Left renal pelvis (tissue), 4 donors: Measurements from ENCODE around the gene CDH13. TPM values are rescaled to one million over a fixed set of nuclear protein-coding genes. Genes with fewer than 3 reads are reported as not detected.

Source experiments
- DNase-seq, 4 donors: peaks; one replicate each; pipeline ENCODE4 v3.0.0-alpha.2; 2013; ENCODE audit warnings: low read depth in 4 of 4, low spot score in 3 of 4
- polyA plus RNA-seq, 4 donors: library from polyadenylated mRNA; unstranded; fragments of 120-200 nt; gene quantifications; one replicate each; pipeline ENCODE4 v1.2.1, GENCODE V29; 2013; ENCODE audit not compliant: insufficient read length in 4 of 4

Gene CDH13
- polyA plus RNA-seq, 4 donors: 4.9 to 18.0 (median 11.3) TPM

DNA sequence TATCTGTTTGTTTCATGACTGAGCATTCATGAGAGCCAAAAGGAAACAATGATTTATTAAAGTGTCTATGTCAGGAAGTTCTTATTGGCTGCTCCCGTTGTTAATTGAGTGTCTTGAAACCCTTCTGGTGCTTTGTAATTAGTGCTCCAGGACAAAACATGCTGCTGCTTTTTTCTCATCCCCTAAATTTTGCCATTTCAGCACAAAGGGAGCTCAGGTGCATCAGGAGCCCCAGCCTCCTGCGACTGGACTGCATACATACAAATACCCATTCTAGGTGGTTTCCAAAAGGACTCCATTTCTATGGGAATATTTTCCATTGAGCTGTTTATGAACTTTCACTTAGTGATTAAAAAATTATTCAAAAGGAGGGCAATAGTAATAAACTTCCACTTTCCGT, 354.0 kb downstream of the CDH13 start:
- no peak for DNase-seq

DNA sequence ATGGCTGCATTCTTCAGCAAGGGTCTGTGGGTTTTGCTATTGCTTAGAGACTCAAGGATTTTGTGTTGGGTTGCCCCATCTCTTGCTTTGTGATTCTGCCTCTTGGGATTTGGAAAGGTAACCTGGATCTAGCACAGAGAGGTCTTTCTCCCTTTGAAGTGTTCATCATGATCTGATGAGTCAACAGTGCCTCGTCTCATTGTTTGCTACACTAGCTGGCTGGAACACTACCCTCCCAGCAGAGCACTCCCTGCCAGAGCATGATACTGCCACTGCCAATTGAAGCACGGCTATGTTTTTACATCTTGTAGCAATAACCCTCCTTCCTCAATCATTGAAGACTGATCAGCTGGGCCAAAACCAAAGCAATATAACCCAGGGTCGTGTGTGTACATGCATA, 361.0 kb downstream of the CDH13 start:
- DNase-seq: no peak

DNA sequence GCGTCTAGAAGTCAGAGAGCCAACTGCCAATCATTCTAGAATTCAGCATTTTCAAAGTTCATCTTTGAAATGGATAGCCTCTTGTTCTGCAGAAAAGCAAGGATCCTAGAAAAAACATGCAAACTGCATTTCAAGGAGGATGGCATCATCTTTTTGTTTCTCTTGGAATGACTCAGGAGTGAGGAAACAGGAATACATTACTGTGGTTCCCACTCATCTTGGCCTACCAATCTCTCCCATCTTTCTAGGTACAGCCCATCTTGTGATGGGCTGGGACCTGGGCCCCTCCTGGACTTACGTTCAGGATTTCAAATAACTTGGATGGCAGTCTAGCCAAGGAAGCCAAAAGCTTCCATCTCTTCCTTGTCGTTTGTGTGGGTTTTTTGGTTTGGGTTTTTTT, 363.4 kb downstream of the CDH13 start:
- no peak for DNase-seq

DNA sequence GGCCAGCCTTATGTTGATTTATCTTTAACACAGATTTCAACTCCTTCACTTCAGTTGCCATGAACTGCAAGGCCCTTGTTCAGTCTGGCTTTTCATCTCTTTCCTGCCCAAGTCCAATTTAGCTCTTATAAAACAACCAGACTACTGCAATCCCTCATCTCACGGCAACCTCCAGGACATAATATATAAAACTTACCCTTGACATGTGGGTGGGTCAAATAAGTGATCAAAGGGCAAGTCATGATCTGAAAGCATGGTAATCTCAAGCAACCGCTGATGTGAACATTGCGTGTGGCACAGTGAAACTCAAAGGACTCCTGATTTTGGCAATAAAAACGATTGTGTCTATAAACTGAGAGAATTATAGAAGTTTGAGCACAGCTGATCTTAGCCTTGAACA, 364.6 kb downstream of the CDH13 start:
- DNase-seq: no peak

DNA sequence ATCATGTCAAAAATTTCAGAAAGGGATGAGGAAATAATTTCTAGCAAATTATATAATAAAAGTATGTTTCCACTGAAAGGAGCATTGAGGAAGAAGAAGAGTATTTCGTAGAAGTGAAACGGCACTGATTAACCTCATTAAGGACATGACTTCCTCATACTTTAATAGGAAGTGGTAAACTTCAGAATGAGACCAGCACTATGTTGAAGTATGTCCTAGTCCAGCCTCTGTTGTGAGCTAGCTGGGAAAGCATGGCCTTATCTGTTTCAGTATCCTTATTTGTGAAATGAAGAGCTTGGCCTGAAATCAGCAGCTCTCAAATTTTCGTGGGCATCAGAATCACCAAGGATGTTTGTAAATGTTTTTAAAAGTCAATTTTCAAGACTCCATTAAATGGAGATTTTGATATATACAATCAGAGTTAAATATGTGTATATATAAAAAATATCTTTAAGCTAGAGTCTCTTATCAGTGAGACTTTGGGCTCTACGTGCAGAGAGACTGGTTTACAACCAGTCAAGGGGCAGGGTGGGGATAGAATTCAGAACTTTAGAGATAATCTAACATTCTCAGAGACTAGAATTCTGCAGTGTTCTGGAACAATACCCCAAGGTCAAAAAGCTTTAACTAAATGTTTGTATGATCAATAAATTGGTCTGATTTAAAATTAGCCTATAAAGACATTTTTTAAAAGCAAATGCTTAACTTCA, 365.4 kb downstream of the CDH13 start:
- DNase-seq: no peak

DNA sequence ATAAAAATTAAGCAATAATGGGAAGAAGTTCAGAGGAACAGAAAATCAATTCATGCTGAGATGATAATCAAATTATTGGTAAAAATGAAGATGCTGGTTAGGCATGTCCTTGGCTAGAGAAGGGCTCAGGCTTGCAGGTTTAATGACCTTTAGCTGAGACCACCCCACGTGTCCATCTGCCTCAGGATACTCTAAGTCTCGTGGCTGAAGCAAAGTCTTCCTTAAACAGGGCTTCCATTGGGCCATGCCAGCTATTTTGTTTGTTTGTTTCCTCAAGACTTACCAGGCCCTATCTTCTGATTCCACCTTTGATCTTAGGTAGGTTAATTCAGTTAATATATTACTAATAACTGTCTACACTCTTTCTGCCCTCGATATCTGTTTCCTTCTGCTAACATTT, 366.0 kb downstream of the CDH13 start:
- DNase-seq: no peak

DNA sequence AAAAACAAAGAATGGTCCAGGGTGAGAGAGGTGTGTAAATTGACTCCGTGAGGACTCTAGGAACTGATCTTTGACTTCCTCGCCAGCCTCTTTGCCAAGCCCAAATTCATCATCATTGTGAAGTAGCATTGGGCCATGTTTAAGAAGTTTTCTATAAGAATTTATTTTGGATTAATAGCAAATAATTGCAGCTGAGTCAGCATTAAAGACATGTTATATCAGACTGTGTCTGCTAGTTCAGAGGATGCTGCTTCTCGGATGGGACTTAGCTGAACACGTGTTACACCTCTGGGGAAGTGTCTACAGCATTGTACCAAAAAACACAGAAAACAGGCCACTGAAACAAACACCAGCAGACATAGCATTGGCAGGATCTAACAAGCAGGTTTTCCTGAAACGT, 366.6 kb downstream of the CDH13 start:
- no peak for DNase-seq

DNA sequence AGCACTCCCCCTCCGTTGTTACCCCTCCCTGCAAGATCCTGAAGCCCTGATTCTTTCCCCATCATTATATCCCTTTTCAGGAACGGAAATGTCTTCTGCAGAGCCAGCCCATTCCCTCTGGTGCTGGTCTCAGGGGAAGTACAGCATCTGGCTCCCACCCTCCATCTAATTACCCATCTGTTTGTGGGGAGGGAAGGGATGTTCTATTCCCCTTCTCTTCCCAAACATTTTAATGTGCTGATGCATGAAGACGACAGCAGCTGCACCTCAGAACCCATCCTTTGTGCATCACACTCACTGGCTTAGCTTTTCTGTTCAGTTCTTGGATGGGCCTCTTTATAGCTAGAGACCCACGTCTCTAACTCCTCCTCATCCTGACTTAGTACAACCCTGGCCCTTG, 367.2 kb downstream of the CDH13 start:
- no peak for DNase-seq

DNA sequence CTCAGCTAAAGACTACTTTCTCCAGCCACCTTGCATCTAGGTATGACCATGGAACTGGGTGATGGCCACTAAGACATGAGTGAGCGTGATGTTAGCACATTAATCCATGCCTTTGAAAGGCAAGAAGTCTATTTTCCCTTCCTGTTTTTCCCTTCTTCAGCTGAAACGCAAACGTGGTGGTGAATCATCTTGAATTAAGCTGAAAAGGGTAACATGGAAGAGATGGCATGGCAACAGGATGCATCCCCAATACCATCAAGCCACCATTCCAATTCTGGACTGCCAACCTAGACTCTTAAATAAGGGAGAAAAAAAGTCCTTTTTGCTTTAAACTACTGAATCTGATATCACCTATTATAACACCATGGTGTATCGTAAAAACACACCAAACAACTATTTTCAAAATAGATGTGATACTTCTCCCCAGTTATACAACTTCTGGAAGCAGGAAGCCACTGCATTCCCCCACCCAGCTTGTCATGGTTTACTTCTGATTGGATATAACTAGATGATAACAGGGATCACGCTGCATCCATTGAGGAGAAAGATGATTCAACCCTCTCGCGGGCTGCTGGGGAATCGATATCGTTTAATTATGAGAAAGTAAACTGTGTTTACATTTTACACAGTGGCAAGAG, 368.6 kb downstream of the CDH13 start:
- DNase-seq: no peak

DNA sequence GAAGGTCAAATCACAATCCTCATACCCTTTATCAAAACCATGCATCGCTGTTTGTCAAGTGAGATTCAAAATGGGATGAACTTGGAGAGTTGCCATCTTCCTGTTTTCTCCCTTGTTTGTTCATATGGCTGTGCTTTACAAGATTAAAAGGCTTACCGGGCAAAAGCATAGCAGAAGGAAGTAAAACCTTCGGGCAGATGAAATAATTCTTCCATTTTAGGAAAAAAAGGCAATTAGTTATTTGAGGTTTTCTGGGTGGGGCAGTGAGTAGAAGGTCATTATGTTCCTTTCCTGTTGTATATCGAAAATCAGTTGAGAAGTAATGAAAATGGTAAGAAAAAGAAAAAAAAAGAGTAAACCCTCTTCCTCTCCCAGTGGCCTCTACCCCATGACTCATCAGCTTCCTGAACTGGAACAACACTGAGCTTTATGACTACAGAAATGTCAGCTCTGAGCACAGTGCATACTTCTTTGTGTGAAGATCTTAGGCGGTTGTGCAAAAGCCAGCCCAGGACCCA, 369.2 kb downstream of the CDH13 start:
- no peak for DNase-seq

DNA sequence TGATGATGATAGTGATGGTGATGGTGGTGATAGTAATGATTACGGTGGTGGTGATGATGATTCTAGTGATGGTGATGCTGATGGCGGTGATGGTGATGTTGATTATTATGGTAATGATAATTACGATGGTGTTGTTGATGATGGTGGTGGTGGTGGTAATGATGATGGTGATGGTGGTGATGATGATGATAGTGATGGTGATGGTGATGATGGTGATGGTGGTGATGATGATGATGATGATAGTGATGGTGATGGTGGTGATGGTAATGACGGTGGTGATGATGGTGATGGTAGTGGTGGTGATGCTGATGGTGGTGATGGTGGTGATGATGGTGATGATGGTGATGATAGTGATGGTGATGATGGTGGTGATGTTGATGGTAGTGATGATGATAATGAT, 370.0 kb downstream of the CDH13 start:
- DNase-seq: no peak

DNA sequence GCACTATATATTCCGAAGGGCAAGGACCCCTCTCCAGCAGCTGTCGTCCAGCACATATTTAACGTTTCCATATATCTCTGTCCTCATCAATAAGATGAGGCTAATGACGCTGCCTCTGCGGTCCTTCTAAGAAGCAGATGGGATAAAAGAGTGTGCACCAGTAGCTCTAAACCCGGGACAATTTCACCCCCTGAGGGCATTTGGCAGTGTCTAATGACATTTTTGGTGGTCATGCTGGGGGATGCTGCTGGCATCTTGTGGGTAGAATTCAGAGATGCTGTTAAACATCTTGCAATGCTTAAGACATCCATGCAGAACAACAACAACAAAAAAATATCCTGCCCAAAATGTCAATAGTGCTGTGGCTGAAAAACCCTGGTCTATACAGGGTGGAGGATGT, 372.9 kb downstream of the CDH13 start:
- no peak for DNase-seq

DNA sequence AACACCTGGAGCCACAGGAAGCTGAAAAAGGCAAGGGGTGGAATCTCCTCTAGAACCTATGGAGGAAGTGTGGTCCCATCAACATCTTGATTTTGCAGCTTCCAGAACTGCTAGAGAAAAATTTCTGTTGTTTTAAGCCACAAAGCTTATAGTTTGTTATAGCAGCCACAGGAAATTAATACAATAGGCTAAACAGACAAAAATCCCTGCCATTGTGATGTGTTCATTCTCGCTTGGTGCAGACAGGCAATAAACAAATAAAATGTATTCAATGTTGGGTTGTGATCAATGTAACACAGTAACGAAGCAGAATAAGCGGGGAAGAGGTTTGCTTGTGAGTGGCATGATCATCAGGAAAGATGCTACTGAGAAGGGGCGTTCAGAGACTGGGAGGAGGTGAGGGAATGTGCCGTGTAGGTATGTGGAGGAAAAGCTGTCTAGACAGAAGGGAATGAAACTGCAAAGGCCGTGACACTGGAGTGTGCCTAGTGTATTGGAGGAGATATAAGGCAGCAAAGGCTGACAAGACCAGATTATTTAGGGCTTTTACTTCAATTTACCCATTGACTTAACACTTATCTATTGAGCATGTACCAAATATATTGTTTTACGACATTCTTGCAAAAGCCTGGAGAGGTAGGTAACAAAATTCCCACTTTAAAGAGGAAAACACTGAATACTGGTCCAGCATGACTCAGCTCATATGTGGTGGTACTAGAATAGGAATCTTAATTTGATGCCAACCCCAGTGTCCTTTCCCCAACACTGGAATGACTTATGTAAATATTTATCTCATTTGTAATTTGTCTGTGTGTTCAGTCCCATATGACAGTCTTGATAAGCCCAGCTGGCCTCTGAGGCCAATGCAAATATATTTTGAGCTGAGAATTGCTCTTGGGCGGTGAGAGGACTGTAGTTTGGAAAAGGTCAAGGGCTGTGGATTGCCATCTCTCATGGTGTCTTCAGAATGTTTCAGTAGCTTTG, 375.9 kb downstream of the CDH13 start:
- DNase-seq: no peak

DNA sequence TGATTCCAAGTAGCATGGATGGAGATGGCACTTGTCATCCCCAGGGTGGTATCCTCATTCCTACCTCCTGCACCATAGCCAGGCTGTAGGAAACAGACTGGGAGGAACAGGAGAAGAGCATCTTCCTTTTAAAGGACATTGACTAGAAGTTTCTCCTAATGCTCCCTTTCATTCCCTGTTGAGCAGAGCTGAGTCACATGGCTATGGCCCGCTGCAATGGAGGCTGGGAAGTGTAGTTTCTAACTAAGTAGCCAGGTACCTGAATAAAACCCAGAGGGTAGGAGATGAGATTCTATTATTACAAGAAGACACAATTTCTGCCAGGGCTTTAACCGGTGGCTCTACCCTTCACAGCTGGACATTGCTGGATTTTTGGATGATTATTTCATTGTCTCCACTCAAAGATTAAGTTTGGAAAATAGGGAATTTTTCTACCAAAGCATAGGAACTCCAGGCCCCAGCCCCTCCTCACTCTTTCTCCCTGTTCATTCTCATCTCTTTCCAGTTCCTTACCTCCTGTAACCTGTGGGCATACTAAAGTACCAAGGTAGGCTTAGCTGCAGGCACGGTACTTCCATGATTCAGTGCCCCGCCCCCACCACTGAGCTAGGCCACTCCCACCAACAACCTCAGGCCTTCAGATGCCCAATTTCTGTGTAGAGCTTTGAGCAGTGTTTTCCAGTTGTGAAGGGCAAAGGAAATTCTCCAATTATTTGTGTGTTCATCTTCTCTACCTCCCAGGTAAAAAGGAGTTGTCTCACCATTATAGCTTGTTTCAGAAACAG, 378.3 kb downstream of the CDH13 start:
- no peak for DNase-seq

DNA sequence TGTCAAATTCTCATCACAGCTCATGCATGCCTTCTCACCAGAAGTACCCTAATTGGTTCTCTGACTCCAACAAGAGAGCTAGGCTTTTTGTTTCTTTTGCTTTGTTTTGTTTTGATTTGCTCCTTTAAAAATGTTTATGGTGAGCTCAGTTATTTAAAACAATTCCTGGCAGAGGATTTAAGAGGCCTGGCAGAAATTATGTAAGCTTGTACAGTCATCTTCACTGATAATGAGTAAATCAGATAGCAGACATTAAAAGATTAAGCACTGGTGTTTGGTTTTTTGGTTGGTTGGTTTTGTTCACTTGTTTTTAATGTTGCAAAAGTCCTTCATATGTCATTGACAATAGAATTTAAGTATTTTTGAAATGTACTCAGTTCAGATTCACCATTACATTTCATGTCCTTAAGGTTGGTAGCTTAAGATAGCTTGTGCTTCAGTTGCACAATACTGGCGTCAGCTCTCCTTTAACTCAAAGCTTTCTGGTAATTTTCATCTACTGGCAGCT, 378.9 kb downstream of the CDH13 start:
- no peak for DNase-seq

DNA sequence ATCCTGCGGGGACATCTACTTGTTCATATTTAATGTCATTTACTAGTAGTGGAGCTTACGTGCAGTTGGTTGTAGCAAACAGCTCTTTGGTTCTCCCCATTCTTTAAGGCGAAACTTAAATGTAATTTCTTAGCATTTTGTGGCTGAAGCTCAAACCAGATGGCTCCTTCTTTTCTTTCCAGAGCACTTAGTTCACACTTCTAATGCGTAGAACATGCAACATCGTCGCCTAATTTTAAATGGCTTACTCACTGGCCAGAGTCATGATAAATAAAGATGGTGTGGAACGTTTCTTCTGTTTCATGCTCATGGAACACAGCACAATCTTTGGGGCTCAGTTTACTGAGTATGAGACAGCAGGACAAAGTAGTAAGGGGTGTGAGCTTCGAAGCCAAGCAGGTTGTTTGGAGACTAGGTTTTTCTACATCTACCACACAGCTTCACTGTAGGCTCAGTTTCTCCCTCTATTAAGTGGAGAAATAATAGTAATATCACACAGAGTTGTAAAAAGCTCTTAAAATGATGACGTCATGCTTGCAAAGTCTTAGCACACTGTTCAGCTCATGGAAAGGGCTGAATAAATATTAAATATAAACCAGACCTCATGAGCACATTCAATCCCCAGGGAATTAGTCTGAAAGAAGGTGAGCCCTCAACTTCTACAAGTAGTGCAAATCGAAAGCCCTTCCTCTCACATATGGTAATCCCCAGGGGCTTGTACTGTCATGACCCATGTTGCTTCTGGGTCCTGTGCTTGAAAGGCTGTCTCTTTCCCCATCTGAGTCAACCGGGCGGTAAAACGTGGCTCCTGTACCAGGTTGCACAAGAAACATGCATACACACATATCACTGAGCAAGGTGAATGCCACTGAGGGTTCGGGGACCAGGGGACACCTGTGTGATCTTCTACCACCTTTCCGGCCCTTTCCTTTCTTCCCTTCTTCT, 384.3 kb downstream of the CDH13 start:
- DNase-seq: no peak

DNA sequence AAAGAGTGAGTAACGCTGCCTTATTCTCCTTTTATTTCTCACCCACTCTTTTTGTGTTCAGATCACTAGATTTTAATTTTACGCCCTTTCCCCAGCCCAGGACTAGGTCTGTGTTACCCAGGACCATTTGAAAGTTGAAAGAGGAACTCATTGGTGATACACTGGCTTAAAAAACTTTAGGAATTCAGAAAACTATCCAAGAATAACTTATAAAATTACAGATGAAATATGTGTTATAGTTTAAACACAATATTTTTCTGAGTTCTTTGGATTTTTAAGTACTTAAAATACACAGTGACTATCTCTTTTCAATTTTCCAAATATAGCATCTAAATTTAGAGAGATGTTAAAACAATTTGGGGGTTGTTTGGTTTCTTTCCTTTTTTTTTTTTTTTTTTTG, 385.2 kb downstream of the CDH13 start:
- no peak for DNase-seq

DNA sequence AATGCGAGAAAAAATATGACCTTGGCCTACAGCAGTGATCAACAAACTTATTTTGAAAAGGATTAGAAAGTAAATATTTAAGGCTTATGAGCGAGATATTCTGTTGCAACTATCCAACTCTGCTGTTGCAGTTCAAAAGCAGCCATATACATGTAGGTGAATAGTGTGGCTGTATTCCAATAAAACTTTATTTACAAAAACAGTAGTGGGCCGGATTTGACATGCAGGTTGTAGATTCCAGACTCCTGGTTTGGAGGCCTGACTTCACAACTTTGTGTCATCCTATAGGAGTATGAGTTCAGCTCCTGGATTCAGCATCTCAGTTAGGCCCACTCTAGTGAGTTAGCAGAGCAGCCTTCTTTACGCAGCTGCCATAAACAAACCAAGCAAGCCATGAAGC, 386.3 kb downstream of the CDH13 start:
- DNase-seq: no peak

DNA sequence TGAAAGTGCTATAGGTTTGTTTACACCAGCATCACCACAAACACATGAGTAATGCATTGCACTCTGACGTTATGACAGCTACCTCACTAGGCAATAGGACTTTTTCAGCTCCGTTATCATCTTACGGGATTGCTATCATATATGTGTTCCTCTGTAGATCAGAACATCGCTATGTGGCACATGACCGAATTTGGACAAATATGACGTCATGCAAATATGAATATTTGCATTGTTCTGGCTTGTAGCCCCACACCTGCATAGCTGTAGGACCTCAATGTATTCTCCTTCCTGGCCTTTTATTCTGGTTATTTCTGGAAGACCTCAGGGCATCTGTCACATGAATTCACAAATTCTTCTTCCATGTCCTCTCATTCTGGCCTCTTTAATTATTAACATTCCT, 393.2 kb downstream of the CDH13 start:
- DNase-seq: no peak
